ENCODE data around the gene SSTR3.
"Not testable (repeated sequence)": the region's sequence is repeated elsewhere in the genome, so short reads cannot be mapped to it uniquely, and the experiment has no call there.

SSTR3 gene

GRCh38 chr22:37256075-37256726 lies 43.9 kb upstream of the SSTR3 start:
- no peak for TF ChIP-seq CTCF (IDR thresholded peaks at IDR 0.05; ENCODE audit: extremely low read depth, missing control alignments)
- DNase-seq (ENCODE audit: low spot score): no peak

- TF ChIP-seq CTCF (IDR thresholded peaks at IDR 0.05; ENCODE audit: extremely low read depth, missing control alignments): no peak
- DNase-seq (ENCODE audit: low spot score): no peak
Measured at GRCh38 chr22:37255558-37256006, 43.3 kb upstream of the SSTR3 start.

- TF ChIP-seq CTCF (IDR thresholded peaks at IDR 0.05; ENCODE audit: extremely low read depth, missing control alignments): no peak
- no peak for DNase-seq (ENCODE audit: low spot score)
Measured at GRCh38 chr22:37254867-37255233, 42.6 kb upstream of the SSTR3 start.

GRCh38 chr22:37254209-37254866 lies 42.1 kb upstream of the SSTR3 start:
- no peak for DNase-seq (ENCODE audit: low spot score)

GRCh38 chr22:37253126-37253660 lies 40.9 kb upstream of the SSTR3 start:
- no peak for DNase-seq (ENCODE audit: low spot score)
- no peak for TF ChIP-seq CTCF (IDR thresholded peaks at IDR 0.05; ENCODE audit: extremely low read depth, missing control alignments)

More at GRCh38 chr22:37254209-37254866, 42.1 kb upstream of the SSTR3 start:
- no peak for TF ChIP-seq CTCF (IDR thresholded peaks at IDR 0.05; ENCODE audit: extremely low read depth, missing control alignments)

DNA sequence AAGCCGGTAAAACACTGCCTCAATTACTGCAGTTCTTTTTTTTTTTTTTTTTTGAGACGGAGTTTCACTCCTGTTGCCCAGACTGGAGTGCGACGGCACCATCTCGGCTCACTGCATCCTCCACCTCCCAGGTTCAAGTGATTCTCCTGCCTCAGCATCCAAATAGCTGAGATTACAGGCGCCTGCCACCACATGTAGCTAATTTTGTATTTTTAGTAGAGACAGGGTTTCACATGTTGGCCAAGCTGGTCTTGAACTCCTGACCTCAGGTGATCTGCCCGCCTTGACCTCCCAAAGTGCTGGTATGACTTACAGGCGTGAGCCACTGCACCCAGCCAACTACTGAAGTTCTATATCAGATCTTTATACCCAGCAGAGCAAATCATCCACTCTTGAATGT lies 39.6 kb upstream of the SSTR3 start:
- not testable (repeated sequence) for DNase-seq (ENCODE audit: low spot score)

- DNase-seq (ENCODE audit: low spot score): no peak
- no peak for TF ChIP-seq CTCF (IDR thresholded peaks at IDR 0.05; ENCODE audit: extremely low read depth, missing control alignments)
Measured at GRCh38 chr22:37249986-37250385, 37.7 kb upstream of the SSTR3 start.
